B cell (primary cell): ENCODE results near the gene FBN1. TPM values are rescaled to one million over a fixed set of nuclear protein-coding genes. Genes with fewer than 3 reads are reported as not detected.

Source experiments
- ATAC-seq: fragments of 200-7000 bp; cut with Tn5 transposase; one replicate; pipeline ENCODE4 v1.10.0; 2021; ENCODE audit warnings: low read depth, mild to moderate bottlenecking, moderate number of reproducible peaks, moderate library complexity
- CTCF ChIA-PET: fragments of 350-600 bp; sonication (Branson Sonifier 250); formaldehyde crosslinking; loops from one replicate; lab custom pipeline; 2021; ENCODE audit warnings: antibody characterized with exemption, inconsistent platforms; lab: Charles Lee
- POLR2A ChIA-PET: fragments of 350-600 bp; sonication (Branson Sonifier 250); formaldehyde crosslinking; loops from one replicate; lab custom pipeline; 2021; ENCODE audit warnings: antibody characterized with exemption; lab: Charles Lee
- DNase-seq: peaks from one replicate; pipeline ENCODE4 v3.0.0; 2013
- H2AFZ ChIP-seq: 2 replicates; pipeline ENCODE4 v1.6.1; 2012; ENCODE audit warnings: mild to moderate bottlenecking, low read depth, low read length; ENCODE audit not compliant: insufficient read depth, poor library complexity, severe bottlenecking
- H3K27ac ChIP-seq, 2 donors: 1 replicate in 1 of 2; 2 replicates in 1 of 2; pipeline ENCODE4 v1.5.1; 2012 to 2013; ENCODE audit warnings: low read length in 2 of 2, mild to moderate bottlenecking in 2 of 2, moderate library complexity in 1 of 2
- H3K27me3 ChIP-seq, 4 experiments: fragments of 200-600 bp in 1 of 4; sonication (generic) in 1 of 4; replicated peaks in 1 of 4; 1 replicate in 2 of 4; 2 replicates in 2 of 4; pipeline versions ENCODE4 v1.6.1 to v1.7.0; 2013 to 2016; ENCODE audit warnings: low read length in 3 of 4, mild to moderate bottlenecking in 2 of 4, mixed read lengths in 1 of 4, moderate library complexity in 1 of 4; ENCODE audit not compliant: insufficient read depth in 4 of 4, control insufficient read depth in 3 of 4; ENCODE audit errors: control extremely low read depth in 1 of 4
- H3K36me3 ChIP-seq, 2 experiments: replicated peaks in 1 of 2; 1 replicate in 1 of 2; 2 replicates in 1 of 2; pipeline versions ENCODE4 v1.6.1 to v1.7.1; 2013; ENCODE audit warnings: low read length in 1 of 2; ENCODE audit not compliant: insufficient read depth in 2 of 2, control insufficient read depth in 1 of 2; ENCODE audit errors: control extremely low read depth in 1 of 2, extremely low read depth in 1 of 2
- H3K4me1 ChIP-seq, 2 donors: fragments of 200-600 bp in 1 of 2; sonication (generic) in 1 of 2; 1 replicate in 1 of 2; 2 replicates in 1 of 2; pipeline versions ENCODE4 v1.5.1 to v1.6.1; 2013 to 2017; ENCODE audit warnings: low read length in 2 of 2; ENCODE audit not compliant: control insufficient read depth in 2 of 2, insufficient read depth in 2 of 2
- H3K4me2 ChIP-seq: replicated peaks from 2 replicates; pipeline ENCODE3; 2012; ENCODE audit warnings: mild to moderate bottlenecking, low read depth, low read length; ENCODE audit not compliant: poor library complexity, severe bottlenecking
- H3K4me3 ChIP-seq, 5 experiments: fragments of 200-600 bp in 1 of 5; sonication (generic) in 1 of 5; 1 replicate in 3 of 5; 2 replicates in 2 of 5; pipeline versions ENCODE4 v1.5.1 to v1.7.0; 2011 to 2016; ENCODE audit warnings: low read length in 4 of 5, mild to moderate bottlenecking in 4 of 5, low read depth in 2 of 5, control low read depth in 1 of 5, moderate library complexity in 1 of 5; ENCODE audit not compliant: insufficient read depth in 1 of 5; ENCODE audit errors: control extremely low read depth in 1 of 5, extremely low read depth in 1 of 5
- H3K79me2 ChIP-seq: fragments of 200-600 bp; sonication (generic); one replicate; pipeline ENCODE4 v1.6.0; 2016; ENCODE audit warnings: low read length; ENCODE audit not compliant: control insufficient read depth, insufficient read depth
- H3K9ac ChIP-seq: fragments of 200-600 bp; sonication (generic); 2 replicates; pipeline ENCODE4 v1.6.1; 2017; ENCODE audit warnings: mild to moderate bottlenecking, low read length, moderate library complexity
- H3K9me3 ChIP-seq, 3 donors: one replicate each; pipeline versions ENCODE4 v1.6.1 to v1.7.1; 2013; ENCODE audit warnings: low read length in 2 of 3; ENCODE audit not compliant: control insufficient read depth in 2 of 3, insufficient read depth in 1 of 3; ENCODE audit errors: control extremely low read depth in 1 of 3
- H4K20me1 ChIP-seq: 2 replicates; pipeline ENCODE4 v1.6.0; 2012; ENCODE audit warnings: mild to moderate bottlenecking, low read length; ENCODE audit not compliant: insufficient read depth, control insufficient read depth, poor library complexity, severe bottlenecking
- H3K27ac Mint-ChIP-seq: one replicate; pipeline ENCODE4 v1.8.0; 2021; ENCODE audit warnings: mixed read lengths
- H3K27me3 Mint-ChIP-seq: one replicate; pipeline ENCODE4 v1.8.0; 2021; ENCODE audit warnings: mixed read lengths
- H3K4me1 Mint-ChIP-seq: one replicate; pipeline ENCODE4 v1.8.0; 2021; ENCODE audit warnings: mixed read lengths
- H3K4me3 Mint-ChIP-seq: one replicate; pipeline ENCODE4 v1.8.0; 2021; ENCODE audit warnings: mixed read lengths
- H3K9me3 Mint-ChIP-seq: one replicate; pipeline ENCODE4 v1.8.0; 2022; ENCODE audit warnings: mixed read lengths; ENCODE audit not compliant: insufficient read depth
- CTCF ChIP-seq: fragments of 200-600 bp; IDR thresholded peaks from one replicate; pipeline ENCODE4 v1.8.0; 2022; ENCODE audit warnings: antibody characterized with exemption, mild to moderate bottlenecking
- EZH2 ChIP-seq: IDR thresholded peaks from 2 replicates; pipeline ENCODE4 v1.6.1; 2012; ENCODE audit warnings: borderline replicate concordance, low read depth, mild to moderate bottlenecking, moderate library complexity, low read length; ENCODE audit not compliant: insufficient read depth, poor library complexity, severe bottlenecking
- WGBS: methylation state at CpG from one replicate; pipeline ENCODE4 v1.1.5; 2013; ENCODE audit warnings: missing lambda C conversion rate; ENCODE audit not compliant: insufficient coverage; 5-methylcytosine and 5-hydroxymethylcytosine counted together
- intact Hi-C: fragments of 100-400 bp; cut with micrococcal nuclease; formaldehyde crosslinking; loops from one replicate; pipeline ENCODE4 v1.10.0; 2022
- polyA plus RNA-seq: library from polyadenylated mRNA; depleted of rRNA; stranded (reverse); fragments of >200 nt; gene quantifications from 2 replicates; pipeline ENCODE4 v1.2.3, GENCODE V29; 2012
- total RNA-seq, 2 donors: library from RNA; stranded (reverse); fragments of 120-200 nt in 1 of 2; gene quantifications; 1 replicate in 1 of 2; 2 replicates in 1 of 2; pipeline versions ENCODE4 v1.2.3 to v1.2.4, GENCODE V29; 2013 to 2022

The FBN1 gene
- total and polyA plus RNA-seq, 2 donors (not counting 1 experiment from before 2014, with no cell fraction given), result 0.15 to 0.25 TPM

- H3K27ac ChIP-seq, result no peak overlapping the region
- no peak overlapping the region for H2AFZ ChIP-seq
- no peaks in the 10 kb centered on the region for H3K9me3 ChIP-seq
- ChIA-PET POLR2A (no interaction called here), CTCF (no interaction called here)
- no peak for DNase-seq
- H3K9me3 Mint-ChIP-seq, result no peaks in the 10 kb centered on the region
- H3K9ac ChIP-seq, result no peak overlapping the region
- peaks cover 6% of the 10 kb centered on the region for H3K4me1 Mint-ChIP-seq
- H3K4me1 ChIP-seq, result peaks cover 5 to 9% of the 10 kb centered on the region in 2 donors
- no peaks in the 10 kb centered on the region for H3K36me3 ChIP-seq
- TF ChIP-seq CTCF, result no peak
- no peak for TF ChIP-seq EZH2
- no peak overlapping the region for H3K27ac Mint-ChIP-seq
- no peak overlapping the region for H3K4me2 ChIP-seq
- no peaks in the 10 kb centered on the region for H4K20me1 ChIP-seq
- H3K4me3 ChIP-seq, result no peak overlapping the region
- intact Hi-C loops, result no loop called here
- no peak overlapping the region for H3K4me3 Mint-ChIP-seq
- no peaks in the 10 kb centered on the region for H3K79me2 ChIP-seq
- no peak for ATAC-seq
- H3K27me3 ChIP-seq, result peaks cover 0 to 20% (median 9%) of the 10 kb centered on the region in 4 experiments
- H3K27me3 Mint-ChIP-seq, result peaks cover 32% of the 10 kb centered on the region
Observed at GRCh38 chr15:48647962-48648361, 2.5 kb upstream of the FBN1 start.

- Histone ChIP-seq H4K20me1 (no peaks in the 10 kb centered on the region), H3K79me2 (no peaks in the 10 kb centered on the region), H3K36me3 (no peaks in the 10 kb centered on the region), H3K27me3 (peaks cover 0 to 20% (median 9%) of the 10 kb centered on the region in 4 experiments), H3K4me2 (peak overlapping the region; percentile 65), H3K27ac (no peak overlapping the region), H3K4me3 (peak overlapping the region in 1 of 5 experiments; percentile 29), H3K4me1 (peaks cover 5 to 9% of the 10 kb centered on the region in 2 donors), H3K9ac (no peak overlapping the region), H3K9me3 (no peaks in the 10 kb centered on the region), H2AFZ (peak overlapping the region; percentile 49)
- H3K27me3 Mint-ChIP-seq, result peaks cover 33% of the 10 kb centered on the region
- H3K9me3 Mint-ChIP-seq, result no peaks in the 10 kb centered on the region
- TF ChIP-seq EZH2 (no peak), CTCF (no peak)
- H3K27ac Mint-ChIP-seq, result no peak overlapping the region
- H3K4me3 Mint-ChIP-seq, result peak overlapping the region; percentile 67
- peaks cover 6% of the 10 kb centered on the region for H3K4me1 Mint-ChIP-seq
- POLR2A ChIA-PET, result no interaction called here
- CTCF ChIA-PET, result no interaction called here
- intact Hi-C loops, result no loop called here
- ATAC-seq, result no peak
- WGBS, result 20% methylated on average over 5 of the region's 11 CpGs
- DNase-seq, result no peak
Observed at GRCh38 chr15:48646331-48646730, 822 bp upstream of the FBN1 start.
